GM18951 (cell line): ENCODE measurements around the gene MPZL3.

Experiments
- POLR2A ChIP-seq: IDR thresholded peaks from 4 replicates; pipeline ENCODE4 v1.6.1; 2011; ENCODE audit warnings: mild to moderate bottlenecking; ENCODE audit not compliant: insufficient read length, insufficient read depth; ENCODE audit errors: extremely low read depth
- in situ Hi-C: fragments of 300-500 bp; cut with MboI; formaldehyde crosslinking; loops from one replicate; pipeline ENCODE4 v1.12.0; 2022; ENCODE audit warnings: low sequenced_read_pairs, mixed read lengths, inconsistent platforms; ENCODE audit not compliant: unreplicated experiment

The MPZL3 gene

GRCh38 chr11:118247041-118247440 lies 5.1 kb downstream of the MPZL3 start:
- TF ChIP-seq POLR2A, result no peak
- in situ Hi-C loops, result no loop called here

GRCh38 chr11:118245936-118246562 lies 6.1 kb downstream of the MPZL3 start:
- TF ChIP-seq POLR2A, result no peak

GRCh38 chr11:118243993-118244762 lies 8.0 kb downstream of the MPZL3 start:
- in situ Hi-C loops, result no loop called here
- no peak for TF ChIP-seq POLR2A

More at GRCh38 chr11:118245936-118246562, 6.1 kb downstream of the MPZL3 start:
- in situ Hi-C loops, result no loop called here

- no peak for TF ChIP-seq POLR2A
- in situ Hi-C loops, result no loop called here
These were observed 9.0 kb downstream of the MPZL3 start for GRCh38 chr11:118243161-118243560.

- in situ Hi-C loops, result no loop called here
- TF ChIP-seq POLR2A, result no peak
These were observed 10.4 kb downstream of the MPZL3 start for GRCh38 chr11:118241764-118242098.

GRCh38 chr11:118240999-118241763 lies 11.0 kb downstream of the MPZL3 start:
- in situ Hi-C loops, result no loop called here
- TF ChIP-seq POLR2A, result no peak

- no peak for TF ChIP-seq POLR2A
- in situ Hi-C loops, result no loop called here
These were observed 12.5 kb downstream of the MPZL3 start for GRCh38 chr11:118239509-118240205.

GRCh38 chr11:118238929-118239328 lies 13.2 kb downstream of the MPZL3 start:
- TF ChIP-seq POLR2A, result no peak
- in situ Hi-C loops, result no loop called here

GRCh38 chr11:118238421-118238820 lies 13.7 kb downstream of the MPZL3 start:
- TF ChIP-seq POLR2A, result no peak
- in situ Hi-C loops, result no loop called here

- TF ChIP-seq POLR2A, result no peak
- in situ Hi-C loops, result no loop called here
These were observed 16.0 kb downstream of the MPZL3 start for GRCh38 chr11:118236170-118236569.

GRCh38 chr11:118234833-118235232 lies 17.3 kb downstream of the MPZL3 start:
- in situ Hi-C loops, result no loop called here
- TF ChIP-seq POLR2A, result no peak

- in situ Hi-C loops, result no loop called here
- TF ChIP-seq POLR2A, result no peak
These were observed 18.3 kb downstream of the MPZL3 start for GRCh38 chr11:118233850-118234249.

- no peak for TF ChIP-seq POLR2A
- in situ Hi-C loops, result no loop called here
These were observed 18.8 kb downstream of the MPZL3 start for GRCh38 chr11:118233377-118233776.
